Stimulated activated CD4-positive, alpha-beta T cell treated with anti-CD3 and anti-CD28 coated beads, Interleukin-12 subunit alpha, Interleukin-12 subunit beta, amount 100 ng/mL, for 24 hours (primary cell): ENCODE results near the gene MINDY2.
"Not testable (repeated sequence)": the region's sequence is repeated elsewhere in the genome, so short reads cannot be mapped to it uniquely, and the experiment has no call there.

Source experiments
- DNase-seq, 2 experiments: peaks; one replicate each; pipeline ENCODE4 v3.0.0-alpha.2; 2020; ENCODE audit warnings: low read depth in 2 of 2

The MINDY2 gene

DNA sequence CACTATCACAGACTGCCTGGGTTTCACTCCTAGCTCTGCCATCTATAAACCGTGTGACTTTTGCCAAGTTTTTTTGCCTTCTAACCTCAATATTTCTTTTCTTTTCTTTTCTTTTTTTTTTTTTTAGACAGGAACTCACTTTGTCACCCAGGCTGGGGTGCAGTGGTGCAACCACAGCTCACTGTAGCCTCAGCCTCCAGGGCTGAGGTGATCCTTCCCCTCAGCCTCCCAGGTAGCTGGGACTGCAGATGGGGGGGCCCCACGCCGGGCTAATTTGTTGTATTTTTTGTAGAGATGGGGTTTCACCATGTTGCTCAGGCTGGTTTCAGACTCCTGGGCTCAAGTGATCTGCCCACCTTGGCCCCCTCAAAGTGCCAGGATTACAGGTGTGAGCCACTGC lies 18.4 kb upstream of the MINDY2 start:
- no peak for DNase-seq

DNA sequence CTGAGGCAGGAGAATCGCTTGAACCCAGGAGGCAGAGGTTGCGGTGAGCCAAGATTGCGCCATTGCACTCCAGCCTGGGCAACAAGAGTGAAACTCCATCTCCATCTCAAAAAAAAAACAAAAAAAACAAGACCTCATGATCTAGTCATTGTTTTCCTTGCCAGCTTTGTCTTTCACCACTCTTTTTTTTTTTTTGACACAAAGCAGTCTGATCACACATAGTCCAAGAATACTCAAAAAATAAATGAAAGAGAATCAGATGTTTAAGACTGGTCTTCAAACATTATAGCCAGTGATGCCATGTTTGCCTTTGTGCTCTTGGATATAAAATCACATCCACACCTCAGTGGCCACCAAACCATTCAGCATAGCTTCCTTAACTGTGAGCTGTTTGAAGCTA lies 15.8 kb upstream of the MINDY2 start:
- DNase-seq, result no peak

DNA sequence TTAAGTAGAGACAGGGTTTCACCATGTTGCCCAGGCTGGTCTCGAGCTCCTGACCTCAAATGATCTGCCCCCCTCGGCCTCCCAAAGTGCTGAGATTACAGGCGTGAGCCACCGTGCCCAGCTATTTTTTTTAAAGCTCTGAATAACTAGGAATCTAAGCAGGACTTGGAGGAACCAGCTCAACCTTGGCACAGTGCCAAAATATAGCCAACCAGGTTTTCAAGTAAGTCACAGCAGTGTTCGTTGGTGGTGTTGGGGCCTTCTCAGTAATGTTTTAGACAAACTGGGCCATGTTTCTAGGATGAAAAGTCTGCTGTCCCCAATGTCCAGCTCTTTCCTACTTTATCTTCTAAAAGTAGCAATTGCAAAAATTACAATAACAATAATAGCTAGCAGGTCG lies 15.1 kb upstream of the MINDY2 start:
- DNase-seq, result no peak

DNA sequence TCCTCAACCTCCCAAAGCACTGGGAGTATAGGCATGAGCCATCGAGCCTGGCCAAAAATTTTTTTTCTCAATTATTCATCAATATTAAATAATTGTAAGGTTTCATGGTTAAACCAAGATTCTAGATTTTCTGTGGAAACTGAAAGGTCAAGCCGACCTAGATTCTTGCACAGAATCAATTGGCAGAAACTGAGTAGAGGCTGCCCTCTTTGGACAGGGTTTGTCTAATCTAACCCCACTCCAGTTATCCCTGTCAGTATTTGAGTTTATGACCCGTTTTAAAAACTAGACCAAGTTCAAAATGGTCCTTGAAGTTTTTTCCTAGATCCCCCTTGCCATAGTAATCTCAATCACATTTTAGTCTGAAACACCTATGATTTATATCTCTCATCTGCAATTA lies 13.0 kb upstream of the MINDY2 start:
- DNase-seq, result no peak

DNA sequence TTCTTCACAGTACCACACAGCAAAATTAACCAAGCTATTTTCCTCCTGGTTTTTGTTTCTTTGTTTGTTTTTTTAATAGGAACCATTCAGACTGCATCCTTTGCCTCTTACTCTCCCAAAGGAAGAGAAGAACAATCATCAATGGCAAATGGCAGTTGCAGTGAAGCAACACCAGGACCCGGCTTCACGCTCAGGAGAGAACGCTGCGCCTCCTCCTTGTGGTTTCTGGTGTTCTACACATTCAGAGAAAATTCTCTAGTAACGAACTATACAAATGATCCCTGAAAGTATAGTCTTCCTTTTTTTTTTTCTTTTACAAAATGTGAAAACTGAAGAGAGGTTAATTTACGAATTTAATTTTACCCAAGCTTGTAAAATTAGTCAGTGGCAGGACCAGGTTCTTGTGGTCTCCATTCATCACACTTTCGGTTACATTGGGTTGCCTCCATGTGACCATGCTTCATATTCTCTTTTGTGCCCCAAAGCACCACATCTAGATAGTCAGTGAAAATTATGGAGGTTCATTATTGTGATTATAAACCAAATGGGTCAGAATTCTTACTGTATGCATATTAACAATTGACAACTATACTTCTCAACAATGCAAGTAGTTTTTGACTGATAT lies 10.6 kb upstream of the MINDY2 start:
- DNase-seq, result no peak

DNA sequence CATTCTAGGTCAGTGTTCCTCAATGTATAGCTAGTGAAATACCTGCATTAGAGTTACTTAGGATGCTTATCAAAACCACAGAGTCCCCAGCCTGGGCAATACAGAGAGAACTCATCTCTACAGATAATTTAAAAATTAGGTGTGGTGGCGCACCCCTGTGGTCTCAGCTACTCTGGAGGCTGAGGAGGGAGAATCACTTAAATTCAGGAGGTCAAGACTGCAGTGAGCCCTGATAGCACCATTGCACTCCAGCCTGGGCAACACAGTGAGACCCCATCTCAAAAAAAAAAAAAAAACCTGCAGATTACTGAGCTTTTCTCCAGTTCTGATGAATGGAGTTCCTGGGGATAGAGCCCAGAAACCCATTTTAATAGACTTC lies 10.1 kb upstream of the MINDY2 start:
- DNase-seq, result no peak

DNA sequence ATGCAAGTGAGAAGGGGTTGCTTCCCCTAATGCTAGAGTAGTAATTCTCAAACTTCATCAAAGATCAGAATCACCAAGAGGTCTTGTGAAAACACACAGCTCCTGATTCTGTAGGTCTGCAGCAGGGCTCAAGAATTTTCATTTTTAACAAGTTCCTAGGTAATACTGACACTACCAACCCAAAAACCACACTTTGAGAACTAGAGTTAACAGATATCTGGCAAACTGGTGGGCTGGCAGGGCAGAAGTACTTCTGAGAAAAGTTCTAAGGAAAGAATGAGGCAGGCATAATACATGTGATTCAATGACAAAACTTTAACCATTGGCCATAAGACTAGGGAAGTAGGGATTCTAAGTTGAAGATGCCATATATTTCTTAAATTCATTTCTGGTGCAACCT lies 8.8 kb upstream of the MINDY2 start:
- no peak for DNase-seq

DNA sequence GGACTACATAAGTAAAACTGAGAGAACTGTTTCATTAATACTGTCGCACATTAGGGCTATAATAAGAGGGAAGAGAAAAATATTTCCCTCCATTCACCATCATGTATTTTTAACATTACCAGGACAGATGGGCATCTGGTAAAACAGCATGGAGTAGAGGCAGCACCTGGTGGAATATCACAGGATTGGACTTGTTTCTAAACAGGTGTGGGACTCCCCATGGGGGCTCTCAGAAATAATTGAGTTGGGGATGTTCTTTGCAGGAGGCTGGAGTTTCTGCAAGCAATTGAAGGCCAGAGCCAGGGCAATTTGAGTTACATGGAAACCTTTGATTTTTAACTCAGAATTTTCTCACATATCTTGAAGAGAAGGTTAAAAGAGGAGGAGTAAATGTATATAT lies 8.4 kb upstream of the MINDY2 start:
- DNase-seq, result no peak

DNA sequence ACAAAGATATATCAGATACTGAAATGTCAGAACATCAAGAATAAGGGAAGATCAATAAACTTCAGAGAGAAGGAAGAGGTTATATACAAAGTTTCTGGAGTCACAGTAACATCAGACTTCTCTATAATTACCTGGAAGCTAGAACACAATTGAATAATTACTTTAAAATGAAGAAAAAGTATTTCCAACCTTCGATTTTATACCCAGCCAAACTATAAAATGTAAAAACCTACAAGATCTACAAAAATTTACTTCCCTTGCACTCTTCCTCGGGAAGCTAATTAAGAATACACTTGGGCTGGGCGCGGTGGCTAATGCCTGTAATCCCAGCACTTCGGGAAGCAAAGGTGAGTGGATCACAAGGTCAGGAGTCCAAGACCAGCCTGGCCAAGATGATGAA lies 6.6 kb upstream of the MINDY2 start:
- DNase-seq, result no peak

DNA sequence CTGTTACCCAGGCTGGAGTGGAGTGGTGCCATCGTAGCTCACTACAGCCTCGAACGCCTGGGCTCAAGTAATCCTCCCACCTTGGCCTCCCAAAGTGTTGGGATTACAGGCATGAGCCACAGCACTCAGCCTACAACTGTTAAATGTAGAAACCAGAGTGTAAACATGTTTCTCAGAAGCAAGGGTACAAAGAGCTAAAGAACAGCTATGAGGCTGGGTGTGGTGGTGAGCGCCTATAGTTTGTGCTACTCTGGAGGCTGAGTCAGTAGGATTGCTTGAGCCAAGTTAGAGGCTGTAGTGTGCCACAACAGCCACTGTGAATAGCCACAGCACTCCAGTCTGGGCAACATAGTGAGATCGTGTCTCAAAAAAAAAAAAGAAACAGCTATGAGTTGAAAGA lies 4.8 kb upstream of the MINDY2 start:
- DNase-seq, result no peak

DNA sequence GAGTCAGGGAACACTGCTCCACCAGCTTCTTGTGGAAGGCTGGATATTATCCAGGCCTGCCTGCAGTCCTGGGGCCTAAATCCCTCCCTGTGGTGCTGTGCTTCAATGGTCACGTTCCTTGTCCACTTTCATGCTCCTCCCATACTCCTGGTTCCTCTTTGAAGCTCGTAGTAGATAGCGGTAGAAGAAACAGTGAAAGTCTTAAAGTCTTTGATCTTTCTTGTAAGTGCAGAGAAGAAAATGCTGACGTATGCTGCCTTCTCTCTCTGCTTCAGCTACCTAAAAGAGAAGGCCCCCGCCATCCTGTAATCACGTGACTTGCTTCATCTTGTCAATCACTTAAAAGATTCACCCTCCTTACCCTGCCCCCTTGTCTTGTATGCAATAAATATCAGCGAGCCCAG lies 2.5 kb upstream of the MINDY2 start:
- not testable (repeated sequence) for DNase-seq

DNA sequence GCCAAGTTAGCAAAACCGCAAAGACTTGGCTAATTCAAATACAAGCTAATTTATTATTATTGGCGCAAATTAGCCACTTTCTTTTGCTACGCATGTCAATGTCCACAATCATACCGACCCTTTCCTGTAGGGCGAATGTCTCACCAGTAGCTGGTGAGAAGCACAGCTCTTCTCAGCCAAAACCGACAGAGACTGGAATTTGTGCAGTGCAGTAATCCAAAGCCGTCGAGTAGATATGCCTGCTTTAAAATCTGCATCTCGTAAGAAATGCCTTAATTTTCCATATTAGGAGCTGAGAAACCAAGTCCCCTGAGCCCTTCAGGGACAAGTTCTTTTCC lies 614 bp upstream of the MINDY2 start:
- DNase-seq, result no peak

DNA sequence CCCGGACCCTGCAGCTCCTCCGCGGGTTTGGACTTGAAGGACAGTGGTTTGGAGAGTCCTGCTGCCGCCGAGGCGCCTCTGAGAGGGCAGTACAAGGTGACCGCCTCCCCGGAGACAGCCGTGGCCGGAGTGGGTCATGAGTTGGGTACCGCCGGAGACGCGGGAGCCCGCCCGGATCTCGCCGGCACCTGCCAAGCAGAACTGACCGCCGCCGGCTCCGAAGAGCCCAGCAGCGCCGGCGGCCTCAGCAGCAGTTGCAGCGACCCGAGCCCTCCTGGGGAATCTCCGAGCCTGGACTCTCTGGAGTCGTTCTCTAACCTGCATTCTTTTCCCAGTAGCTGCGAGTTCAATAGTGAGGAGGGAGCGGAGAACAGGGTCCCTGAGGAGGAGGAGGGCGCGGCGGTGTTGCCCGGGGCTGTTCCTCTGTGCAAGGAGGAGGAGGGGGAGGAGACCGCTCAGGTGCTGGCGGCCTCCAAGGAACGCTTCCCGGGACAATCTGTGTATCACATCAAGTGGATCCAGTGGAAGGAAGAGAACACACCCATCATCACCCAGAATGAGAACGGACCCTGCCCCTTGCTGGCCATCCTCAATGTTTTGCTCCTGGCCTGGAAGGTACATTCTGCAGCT lies 634 bp downstream of the MINDY2 start:
- peak in 1 of 2 experiments; percentile 14 for DNase-seq

DNA sequence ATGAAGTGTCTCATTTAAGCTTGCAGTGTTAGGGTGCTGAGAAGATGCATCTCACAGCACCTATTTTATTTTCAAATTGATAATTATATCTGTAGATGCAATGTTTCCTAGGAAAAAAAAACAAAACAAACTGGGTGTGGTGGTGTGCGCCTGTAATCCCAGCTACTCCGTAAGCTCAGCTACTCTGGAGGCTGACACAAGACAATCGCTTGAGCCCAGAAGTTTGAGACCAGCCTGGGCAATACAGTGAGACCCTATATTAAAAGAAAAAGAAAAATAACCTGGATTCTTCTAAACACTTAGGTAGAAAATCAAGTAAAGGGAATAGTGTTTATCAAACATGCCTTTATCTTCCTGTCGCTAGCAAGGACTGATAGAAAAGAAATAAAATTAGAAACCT lies 1.9 kb downstream of the MINDY2 start:
- no peak for DNase-seq

DNA sequence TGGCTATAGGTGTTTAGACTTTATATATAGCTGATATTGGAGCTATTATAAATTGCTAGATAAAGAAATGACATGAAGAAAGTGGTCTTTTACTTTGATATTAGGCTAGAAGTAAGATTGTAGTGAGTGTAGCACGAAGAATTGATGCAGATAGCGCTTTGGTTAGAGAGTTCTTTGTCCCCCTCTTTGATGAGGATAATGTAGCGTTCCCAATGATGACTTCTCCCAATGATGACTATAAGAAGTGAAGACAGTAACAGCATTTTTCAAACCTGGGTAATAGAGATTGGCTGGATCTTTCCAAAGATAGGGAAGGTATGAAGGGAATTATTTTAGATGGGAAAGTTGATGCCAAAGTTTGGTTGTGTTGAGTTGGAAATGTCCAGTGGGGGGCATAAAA lies 4.3 kb downstream of the MINDY2 start:
- no peak for DNase-seq

DNA sequence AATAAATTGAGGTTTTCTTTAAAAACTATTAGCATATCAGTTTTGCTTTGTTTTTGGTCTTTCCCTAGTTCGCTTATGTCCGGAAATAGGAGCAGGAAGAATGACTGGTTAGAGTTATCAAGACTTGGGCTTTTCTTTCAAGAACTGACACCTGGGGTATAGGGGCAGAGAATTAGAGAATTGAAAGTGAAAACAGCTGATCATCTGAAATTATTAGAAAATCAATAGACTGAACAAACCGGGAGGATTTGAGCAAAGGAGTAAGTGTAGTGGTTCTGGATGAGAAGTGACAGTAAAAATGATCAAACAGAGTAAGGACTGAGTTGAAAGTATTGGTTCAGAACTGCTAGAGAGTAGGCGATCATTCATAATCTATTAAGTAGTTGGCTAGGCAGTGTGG lies 6.0 kb downstream of the MINDY2 start:
- no peak for DNase-seq

DNA sequence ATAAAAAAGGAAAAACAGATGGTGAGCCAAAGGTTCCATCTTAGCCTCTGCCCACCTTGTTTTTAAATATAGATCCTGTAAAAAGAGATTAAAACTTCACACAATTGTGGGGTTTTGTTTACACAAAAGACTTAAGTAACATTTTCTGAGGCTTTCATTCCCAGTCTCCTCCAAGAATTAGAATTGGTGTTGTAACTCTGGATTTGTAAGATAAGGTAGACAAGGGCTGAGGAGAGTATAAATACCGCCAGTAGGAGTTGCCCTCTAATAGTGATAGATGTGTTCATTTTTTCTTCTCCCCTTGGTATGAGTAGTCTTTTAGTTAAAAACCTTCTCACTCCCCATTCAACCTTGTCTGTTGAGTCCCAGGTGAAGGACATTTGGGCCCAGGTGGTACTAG lies 8.5 kb downstream of the MINDY2 start:
- DNase-seq, result no peak

DNA sequence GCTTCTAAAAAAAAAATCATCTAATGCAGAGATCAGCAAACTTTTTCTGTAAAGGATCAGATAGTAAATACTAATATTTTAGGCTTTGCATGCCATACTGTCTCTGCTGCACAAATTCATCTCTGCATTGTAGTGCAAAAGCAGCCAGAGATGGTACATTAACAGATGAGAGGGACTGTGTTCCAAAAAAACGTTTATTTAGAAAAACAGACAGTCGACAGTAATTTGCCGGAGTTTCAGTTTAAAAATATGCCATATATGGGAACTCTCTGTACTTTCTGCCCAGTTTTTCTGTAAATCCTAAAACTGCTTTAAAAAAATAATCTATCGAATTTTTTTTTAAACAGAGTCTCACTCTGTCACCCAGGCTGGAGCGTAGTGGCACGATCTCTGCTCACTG lies 14.3 kb downstream of the MINDY2 start:
- no peak for DNase-seq

DNA sequence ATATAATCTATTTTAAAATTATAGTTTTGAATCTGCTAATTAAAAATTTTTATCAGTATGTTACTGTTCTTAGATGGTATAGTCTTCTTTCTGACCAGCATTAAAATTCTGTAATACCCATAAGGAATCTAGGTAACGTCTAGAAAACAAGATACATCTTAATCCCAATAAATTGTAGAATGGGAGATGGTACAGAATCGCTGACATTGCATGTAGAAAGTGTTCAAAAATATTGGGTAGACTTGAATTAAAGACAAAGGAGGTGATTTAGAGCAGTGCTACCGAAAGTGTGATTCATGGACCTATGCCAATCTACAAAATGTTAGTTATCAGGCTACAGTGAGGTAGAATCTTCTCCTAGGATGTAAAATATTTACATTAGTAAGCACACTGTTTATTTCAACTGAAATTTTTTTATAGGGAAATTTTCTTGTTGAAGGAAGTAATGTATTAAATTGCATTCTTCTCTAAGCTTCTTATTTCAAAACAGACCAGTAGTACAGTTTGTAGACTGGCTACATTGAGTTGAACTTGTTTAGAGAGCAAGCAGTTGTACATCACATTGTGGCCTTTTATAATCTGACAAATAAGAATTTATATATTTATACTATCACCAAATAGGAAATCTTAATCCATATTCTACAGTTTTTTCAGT lies 17.1 kb downstream of the MINDY2 start:
- no peak for DNase-seq

DNA sequence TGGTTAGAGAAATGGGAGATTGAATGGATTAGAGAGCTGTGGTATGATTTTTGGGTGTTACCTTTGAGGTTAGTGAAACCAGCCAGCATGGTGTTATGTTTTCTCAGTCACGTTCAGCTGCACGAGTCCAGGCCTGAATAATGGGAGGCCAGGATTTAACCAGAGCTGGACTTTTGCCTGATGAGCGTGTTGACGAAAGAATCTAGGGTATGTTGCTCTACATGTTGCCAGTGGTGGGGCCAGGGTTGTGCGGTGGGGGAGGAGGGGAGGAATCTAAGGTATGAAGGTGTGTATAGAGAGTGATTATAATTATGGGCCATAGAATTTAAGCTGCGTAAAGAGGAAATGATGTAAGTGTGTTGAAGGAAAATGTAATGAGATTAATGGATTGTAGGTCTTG lies 22.8 kb downstream of the MINDY2 start:
- DNase-seq, result no peak

DNA sequence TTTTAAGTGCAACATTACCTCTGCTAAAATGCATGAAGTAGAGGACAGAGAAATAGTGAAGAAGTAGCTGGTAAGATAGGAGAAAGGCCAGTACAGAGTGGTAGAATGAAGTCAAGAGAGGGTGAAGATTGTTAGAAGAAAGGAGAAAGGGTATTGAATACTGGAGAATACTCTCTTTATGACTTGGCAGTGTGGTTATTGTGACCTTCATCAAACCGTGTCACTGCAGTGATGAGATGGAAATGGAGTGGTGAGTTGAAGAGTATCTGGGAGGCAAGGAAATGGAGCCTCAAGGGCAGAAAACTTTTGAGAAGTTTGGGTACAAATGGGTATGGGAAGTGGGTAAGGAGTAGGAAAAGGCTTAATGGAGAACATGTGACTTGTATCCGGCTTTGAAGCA lies 24.7 kb downstream of the MINDY2 start:
- no peak for DNase-seq

DNA sequence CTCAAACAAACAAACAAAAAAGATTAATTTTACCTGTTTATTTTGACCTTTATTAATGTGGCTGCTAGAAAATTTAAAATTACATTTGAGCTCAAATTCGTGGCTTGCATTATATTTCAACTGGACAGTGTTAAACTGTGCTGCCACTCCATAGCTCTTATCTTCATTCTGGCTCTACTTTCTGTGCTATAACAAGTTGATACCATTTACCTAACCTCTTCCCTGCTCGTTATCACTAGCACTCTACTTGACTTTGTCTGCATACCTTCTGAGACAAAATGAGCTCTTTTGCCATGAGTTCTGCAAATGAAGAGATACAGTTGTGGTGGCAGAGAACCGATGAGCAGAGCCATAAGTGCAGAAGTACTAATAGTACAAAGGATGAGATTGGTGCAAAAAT lies 26.4 kb downstream of the MINDY2 start:
- DNase-seq, result no peak

DNA sequence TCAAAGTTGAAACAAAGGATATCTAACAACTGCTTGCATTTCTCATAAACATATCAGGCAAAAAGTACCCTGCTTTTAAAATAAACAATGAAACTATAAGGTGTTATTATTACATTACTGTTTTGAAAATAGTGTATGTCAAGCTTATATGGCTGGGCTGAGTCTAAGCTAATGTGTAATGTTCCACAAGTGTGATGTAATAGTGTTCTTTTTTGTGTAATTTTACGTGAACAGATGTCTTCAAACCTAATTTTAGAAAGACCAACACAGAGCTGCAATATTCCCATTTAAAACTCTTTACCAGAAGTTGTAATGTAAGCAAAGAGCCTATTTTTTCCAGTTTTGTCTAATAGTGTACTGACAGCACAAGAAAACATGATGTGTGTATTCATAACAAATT lies 34.0 kb downstream of the MINDY2 start:
- no peak for DNase-seq

DNA sequence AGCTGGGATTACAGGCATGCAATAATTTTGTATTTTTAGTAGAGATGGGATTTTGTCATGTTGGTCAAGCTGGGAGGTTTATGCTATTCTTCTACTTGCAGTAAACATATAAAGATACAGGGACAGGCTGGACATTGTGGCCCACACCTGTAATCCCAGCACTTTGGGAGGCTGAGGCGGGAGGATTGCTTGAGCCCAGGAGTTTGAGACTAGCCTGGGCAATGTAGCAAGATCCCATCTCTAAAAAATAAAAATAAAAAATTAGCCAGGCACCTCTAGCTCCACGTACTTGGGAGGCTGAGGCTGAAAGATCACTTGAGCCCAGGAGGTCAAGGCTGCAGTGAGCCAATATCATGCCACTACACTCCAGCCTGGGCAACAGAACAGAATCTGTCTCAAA lies 52.2 kb downstream of the MINDY2 start:
- DNase-seq, result not testable (repeated sequence)
